GM23338 (cell line): Measurements from ENCODE around the gene ZNF579. TPM values are rescaled to one million over a fixed set of nuclear protein-coding genes. Genes with fewer than 3 reads are reported as not detected.

Experiments
- ATAC-seq: fragments of 200-7000 bp; cut with Tn5 transposase; 3 replicates; pipeline ENCODE4 v1.9.1; 2020
- DNase-seq: peaks from one replicate; pipeline ENCODE4 v3.0.0-alpha.2; 2015; ENCODE audit warnings: low spot score
- H2AFZ ChIP-seq: fragments of 200-600 bp; sonication (generic); 2 replicates; pipeline ENCODE4 v1.8.0; 2016; ENCODE audit warnings: antibody characterized with exemption, mild to moderate bottlenecking, moderate library complexity
- H3F3A ChIP-seq: fragments of 200-600 bp; sonication (generic); replicated peaks from 2 replicates; pipeline ENCODE4 v1.8.0; 2017; ENCODE audit warnings: antibody characterized with exemption, mixed run types, low read depth
- H3K27ac ChIP-seq: fragments of 200-600 bp; sonication (generic); 2 replicates; pipeline ENCODE4 v1.6.1; 2016; ENCODE audit warnings: low read depth
- H3K27me3 ChIP-seq: fragments of 200-600 bp; sonication (generic); 2 replicates; pipeline ENCODE4 v1.8.0; 2016; ENCODE audit warnings: mild to moderate bottlenecking, mixed run types, moderate library complexity; ENCODE audit not compliant: insufficient read depth
- H3K36me3 ChIP-seq: fragments of 200-600 bp; sonication (generic); 2 replicates; pipeline ENCODE4 v1.8.0; 2016; ENCODE audit warnings: mild to moderate bottlenecking; ENCODE audit not compliant: insufficient read depth
- H3K4me1 ChIP-seq: fragments of 200-600 bp; sonication (generic); 2 replicates; pipeline ENCODE4 v1.8.0; 2016; ENCODE audit warnings: mild to moderate bottlenecking, moderate library complexity; ENCODE audit not compliant: insufficient read depth
- H3K4me2 ChIP-seq: fragments of 200-600 bp; sonication (generic); 2 replicates; pipeline ENCODE4 v1.7.1; 2017; ENCODE audit warnings: mixed run types
- H3K4me3 ChIP-seq: fragments of 200-600 bp; sonication (generic); 2 replicates; pipeline ENCODE4 v1.6.1; 2016; ENCODE audit warnings: mixed run types
- H3K79me2 ChIP-seq: fragments of 200-600 bp; sonication (generic); replicated peaks from 2 replicates; pipeline ENCODE4 v1.8.0; 2017; ENCODE audit warnings: mild to moderate bottlenecking; ENCODE audit not compliant: insufficient read depth
- H3K9me2 ChIP-seq: fragments of 200-600 bp; sonication (generic); 2 replicates; pipeline ENCODE4 v1.8.0; 2017; ENCODE audit not compliant: insufficient read depth
- H4K20me1 ChIP-seq: fragments of 200-600 bp; sonication (generic); replicated peaks from 2 replicates; pipeline ENCODE4 v1.8.0; 2017; ENCODE audit warnings: mild to moderate bottlenecking; ENCODE audit not compliant: insufficient read depth
- H3K27ac Mint-ChIP-seq: 2 replicates; pipeline ENCODE4 v1.8.0; 2020; ENCODE audit warnings: inconsistent platforms, mild to moderate bottlenecking, moderate library complexity, mixed read lengths
- H3K27me3 Mint-ChIP-seq: 3 replicates; pipeline ENCODE4 v1.8.0; 2022; ENCODE audit warnings: low read depth, mild to moderate bottlenecking, moderate library complexity, mixed read lengths, inconsistent platforms; ENCODE audit not compliant: insufficient read depth, poor library complexity
- H3K36me3 Mint-ChIP-seq: 3 replicates; pipeline ENCODE4 v1.8.0; 2021; ENCODE audit warnings: low read depth, mild to moderate bottlenecking, inconsistent platforms, moderate library complexity, mixed read lengths
- H3K4me1 Mint-ChIP-seq: 3 replicates; pipeline ENCODE4 v1.8.0; 2020; ENCODE audit warnings: mild to moderate bottlenecking, inconsistent platforms, mixed read lengths
- H3K4me3 Mint-ChIP-seq: 3 replicates; pipeline ENCODE4 v1.8.0; 2021; ENCODE audit warnings: moderate library complexity, mild to moderate bottlenecking, inconsistent platforms, mixed read lengths
- H3K9me3 Mint-ChIP-seq: 3 replicates; pipeline ENCODE4 v1.8.0; 2020; ENCODE audit warnings: moderate library complexity, mild to moderate bottlenecking, inconsistent platforms, mixed read lengths
- CREB1 ChIP-seq: fragments of 250-450 bp; sonication (Bioruptor Pico); IDR thresholded peaks from 2 replicates; pipeline ENCODE4 v1.5.0; 2020; ENCODE audit warnings: low read depth, mild to moderate bottlenecking, moderate library complexity
- CTCF ChIP-seq, 2 experiments: fragments of 200-600 bp in 1 of 2; sonication (generic) in 1 of 2; conservative IDR thresholded peaks; 2 replicates each; pipeline versions ENCODE4 v1.5.1 to v1.6.1; 2016 to 2017; ENCODE audit warnings: antibody characterized with exemption in 2 of 2, low read depth in 2 of 2, mild to moderate bottlenecking in 2 of 2, moderate library complexity in 1 of 2
- ETS1 ChIP-seq: IDR thresholded peaks from 2 replicates; pipeline ENCODE4 v1.6.1; 2016; ENCODE audit warnings: antibody characterized with exemption
- EZH2 ChIP-seq: fragments of 200-600 bp; sonication (generic); IDR thresholded peaks from one replicate; pipeline ENCODE4 v1.8.0; 2017; ENCODE audit warnings: antibody characterized with exemption, mild to moderate bottlenecking, low read depth; ENCODE audit not compliant: unreplicated experiment
- EZH2phosphoT487 ChIP-seq: fragments of 200-600 bp; sonication (generic); IDR thresholded peaks from one replicate; pipeline ENCODE4 v1.8.1; 2018; ENCODE audit warnings: antibody characterized with exemption; ENCODE audit not compliant: unreplicated experiment
- JUNB ChIP-seq: IDR thresholded peaks from one replicate; pipeline ENCODE4 v1.6.1; 2016; ENCODE audit warnings: antibody characterized with exemption; ENCODE audit not compliant: unreplicated experiment
- NANOG ChIP-seq: IDR thresholded peaks from 2 replicates; pipeline ENCODE4 v1.6.1; 2016; ENCODE audit warnings: antibody characterized with exemption, borderline replicate concordance
- POLR2AphosphoS5 ChIP-seq: IDR thresholded peaks from 2 replicates; pipeline ENCODE4 v1.6.1; 2016; ENCODE audit warnings: antibody characterized with exemption, low read depth
- REST ChIP-seq: IDR thresholded peaks from one replicate; pipeline ENCODE4 v1.6.1; 2018; ENCODE audit warnings: antibody characterized with exemption; ENCODE audit not compliant: unreplicated experiment
- STAT1 ChIP-seq: IDR thresholded peaks from one replicate; pipeline ENCODE4 v1.6.1; 2016; ENCODE audit warnings: antibody characterized with exemption; ENCODE audit not compliant: unreplicated experiment
- ZNF114 ChIP-seq: fragments of 250-450 bp; sonication (Bioruptor Pico); IDR thresholded peaks from 2 replicates; pipeline ENCODE4 v1.5.0; 2020; ENCODE audit warnings: mild to moderate bottlenecking, moderate library complexity
- ZNF331 ChIP-seq: fragments of 250-450 bp; sonication (Bioruptor Pico); IDR thresholded peaks from 2 replicates; pipeline ENCODE4 v1.5.0; 2020; ENCODE audit warnings: low read depth, mild to moderate bottlenecking, moderate library complexity
- ZNF462 ChIP-seq: fragments of 250-450 bp; sonication (Bioruptor Pico); IDR thresholded peaks from 2 replicates; pipeline ENCODE4 v1.5.0; 2020; ENCODE audit warnings: mild to moderate bottlenecking, moderate library complexity
- polyA plus RNA-seq: library from polyadenylated mRNA; unstranded; fragments of >200 nt; fragmentation: Nextera tagmentation; extraction: Ambion mirVana; gene quantifications from 2 replicates; pipeline ENCODE4 v1.2.1, GENCODE V29; 2016
- total RNA-seq: library from RNA; depleted of rRNA; stranded (reverse); fragments of >200 nt; shearing (Covaris generic); gene quantifications from 2 replicates; pipeline ENCODE4 v1.2.3, GENCODE V29; 2014

Gene ZNF579
- total and polyA plus RNA-seq, 2 experiments from 2014 or later, result 7.3 to 12.2 TPM

- peaks cover 34% of the 10 kb centered on the region for H3K4me1 Mint-ChIP-seq
- H3K27me3 ChIP-seq, result no peaks in the 10 kb centered on the region
- H3K9me2 ChIP-seq, result no peaks in the 10 kb centered on the region
- DNase-seq (no peak), ATAC-seq (no peak)
- H3F3A ChIP-seq, result no peaks in the 10 kb centered on the region; the same call in 1 of the 2 replicates
- H3K79me2 ChIP-seq, result no peaks in the 10 kb centered on the region
- H4K20me1 ChIP-seq, result no peaks in the 10 kb centered on the region
- H3K4me3 Mint-ChIP-seq, result peak overlapping the region; percentile 25; the same call in 1 of the 3 replicates
- H3K27ac Mint-ChIP-seq, result no peak overlapping the region
- H3K36me3 ChIP-seq, result no peaks in the 10 kb centered on the region
- H3K36me3 Mint-ChIP-seq, result no peaks in the 10 kb centered on the region
- TF ChIP-seq ETS1, result no peak
- TF ChIP-seq ZNF331, result no peak
- no peak for TF ChIP-seq STAT1
- no peak for TF ChIP-seq REST
- TF ChIP-seq ZNF114, result no peak
- TF ChIP-seq EZH2, result no peak
- TF ChIP-seq NANOG, result no peak
- no peak for TF ChIP-seq JUNB
- TF ChIP-seq EZH2phosphoT487, result no peak
- no peak for TF ChIP-seq CREB1 (CRISPR knock-in tag)
- TF ChIP-seq POLR2AphosphoS5, result no peak
- no peak for TF ChIP-seq ZNF462 (CRISPR knock-in tag)
- TF ChIP-seq CTCF (conservative IDR thresholded peaks at IDR 0.05; ENCODE audit: low read depth in 2 of 2), result no peak
- H3K9me3 Mint-ChIP-seq, result no peaks in the 10 kb centered on the region
- peak overlapping the region; percentile 31; the same call in 1 of the 2 replicates for H3K4me2 ChIP-seq
- no peak overlapping the region for H3K4me3 ChIP-seq
- peaks cover 21% of the 10 kb centered on the region for H3K27me3 Mint-ChIP-seq
- peaks cover 17% of the 10 kb centered on the region for H3K4me1 ChIP-seq
- peak overlapping the region; percentile 93 for H2AFZ ChIP-seq
- no peak overlapping the region for H3K27ac ChIP-seq
Observed at GRCh38 chr19:55553217-55554182, 27.1 kb downstream of the ZNF579 start.
